ENCODE results near the gene DNAJB5.

GRCh38 chr9:34985311-34985899, 4.1 kb upstream of the DNAJB5 start:
- TF ChIP-seq CTCF (IDR thresholded peaks at IDR 0.05), result no peak
- TF ChIP-seq POLR2A (IDR thresholded peaks at IDR 0.05), result no peak
- no peak for TF ChIP-seq EP300 (IDR thresholded peaks at IDR 0.05)
